Neural crest cell (in vitro differentiated cells): Measurements from ENCODE around the gene SDCCAG8. TPM values are rescaled to one million over a fixed set of nuclear protein-coding genes. Genes with fewer than 3 reads are reported as not detected.
A peak's percentile ranks its signal among the peaks of the same experiment; 100 is the strongest.

Experiments used
- DNase-seq: peaks from one replicate; pipeline ENCODE4 v3.0.0; 2021; ENCODE audit warnings: low read depth, mixed read lengths, low spot score
- H3K27ac Mint-ChIP-seq: one replicate; pipeline ENCODE4 v1.8.0; 2021; ENCODE audit warnings: mild to moderate bottlenecking, mixed read lengths; ENCODE audit not compliant: unreplicated experiment
- H3K27me3 Mint-ChIP-seq: 2 replicates; pipeline ENCODE4 v1.8.0; 2021; ENCODE audit warnings: low read depth, mild to moderate bottlenecking, mixed read lengths
- H3K36me3 Mint-ChIP-seq: 2 replicates; pipeline ENCODE4 v1.8.0; 2021; ENCODE audit warnings: low read depth, mild to moderate bottlenecking, mixed read lengths
- H3K4me1 Mint-ChIP-seq: 2 replicates; pipeline ENCODE4 v1.8.0; 2021; ENCODE audit warnings: mixed read lengths
- H3K4me3 Mint-ChIP-seq: one replicate; pipeline ENCODE4 v1.8.0; 2021; ENCODE audit warnings: mild to moderate bottlenecking, mixed read lengths
- H3K9me3 Mint-ChIP-seq: 2 replicates; pipeline ENCODE4 v1.8.0; 2021; ENCODE audit warnings: mixed read lengths
- CTCF ChIP-seq: fragments of 200-600 bp; sonication (generic); conservative IDR thresholded peaks from 2 replicates; pipeline ENCODE4 v1.5.0; 2021; ENCODE audit warnings: antibody characterized with exemption, mild to moderate bottlenecking
- total RNA-seq: library from RNA; stranded (reverse); gene quantifications from 2 replicates; pipeline ENCODE4 v1.2.1, GENCODE V29; 2021

The SDCCAG8 gene
- total RNA-seq, 1 donor from 2014 or later = 19.9 TPM

GRCh38 chr1:243316366-243316989, 60.6 kb downstream of the SDCCAG8 start:
- DNase-seq = peak; percentile 51
- Mint-ChIP-seq H3K4me3 (peak overlapping the region; percentile 74), H3K9me3 (no peaks in the 10 kb centered on the region), H3K4me1 (peaks cover 41% of the 10 kb centered on the region), H3K27ac (peak overlapping the region; percentile 58), H3K36me3 (peaks cover 13% of the 10 kb centered on the region), H3K27me3 (no peaks in the 10 kb centered on the region)
- no peak for TF ChIP-seq CTCF

GRCh38 chr1:243320224-243320623, 64.4 kb downstream of the SDCCAG8 start:
- Mint-ChIP-seq H3K36me3 (peaks cover 15% of the 10 kb centered on the region), H3K27ac (no peak overlapping the region), H3K9me3 (no peaks in the 10 kb centered on the region), H3K4me3 (no peak overlapping the region), H3K27me3 (no peaks in the 10 kb centered on the region), H3K4me1 (peaks cover 30% of the 10 kb centered on the region)
- no peak for DNase-seq
- no peak for TF ChIP-seq CTCF

DNA sequence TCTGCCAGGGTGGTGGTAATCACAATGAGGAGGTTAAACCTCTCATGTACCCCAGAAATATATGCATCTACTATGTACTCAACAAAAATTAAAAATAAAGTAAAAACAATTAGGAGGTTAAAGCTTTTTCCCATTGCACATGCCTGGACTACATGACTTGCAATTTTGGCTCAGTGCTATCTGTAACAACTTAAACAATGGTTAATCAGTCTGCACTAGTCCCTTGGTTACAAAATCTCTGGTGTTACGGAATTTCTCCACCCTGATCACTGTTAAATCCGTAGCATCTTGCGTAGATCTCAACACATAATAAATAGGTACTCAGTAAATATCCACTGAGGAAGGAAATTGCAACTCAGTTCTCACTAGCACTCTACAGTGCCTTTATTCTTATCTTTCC, 66.5 kb downstream of the SDCCAG8 start:
- Mint-ChIP-seq H3K9me3 (no peaks in the 10 kb centered on the region), H3K36me3 (peaks cover 15% of the 10 kb centered on the region), H3K27me3 (no peaks in the 10 kb centered on the region), H3K4me1 (peaks cover 15% of the 10 kb centered on the region), H3K4me3 (no peak overlapping the region), H3K27ac (no peak overlapping the region)
- no peak for TF ChIP-seq CTCF
- DNase-seq = no peak

DNA sequence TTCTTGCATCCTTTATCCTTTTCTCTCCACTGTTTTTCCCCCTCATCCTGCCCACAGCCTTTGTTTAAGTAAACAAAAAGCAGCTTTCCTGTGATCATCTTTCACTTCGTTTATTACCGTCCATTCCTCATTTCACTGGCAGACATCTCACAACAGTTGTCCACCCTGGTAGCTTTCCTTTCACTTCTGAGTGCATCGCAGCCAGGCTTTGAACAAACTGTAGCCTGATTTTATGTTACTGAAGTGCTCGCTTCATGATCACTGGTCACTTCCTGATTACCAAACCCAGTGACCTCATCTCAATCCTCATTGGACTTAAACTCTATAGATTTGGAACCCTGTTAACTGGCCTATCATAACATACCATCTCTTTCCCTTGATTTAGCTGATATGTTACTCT, 67.7 kb downstream of the SDCCAG8 start:
- Mint-ChIP-seq H3K36me3 (peaks cover 11% of the 10 kb centered on the region), H3K27ac (no peak overlapping the region), H3K27me3 (no peaks in the 10 kb centered on the region), H3K9me3 (no peaks in the 10 kb centered on the region), H3K4me1 (peaks cover 15% of the 10 kb centered on the region), H3K4me3 (no peak overlapping the region)
- DNase-seq = no peak
- TF ChIP-seq CTCF = no peak

DNA sequence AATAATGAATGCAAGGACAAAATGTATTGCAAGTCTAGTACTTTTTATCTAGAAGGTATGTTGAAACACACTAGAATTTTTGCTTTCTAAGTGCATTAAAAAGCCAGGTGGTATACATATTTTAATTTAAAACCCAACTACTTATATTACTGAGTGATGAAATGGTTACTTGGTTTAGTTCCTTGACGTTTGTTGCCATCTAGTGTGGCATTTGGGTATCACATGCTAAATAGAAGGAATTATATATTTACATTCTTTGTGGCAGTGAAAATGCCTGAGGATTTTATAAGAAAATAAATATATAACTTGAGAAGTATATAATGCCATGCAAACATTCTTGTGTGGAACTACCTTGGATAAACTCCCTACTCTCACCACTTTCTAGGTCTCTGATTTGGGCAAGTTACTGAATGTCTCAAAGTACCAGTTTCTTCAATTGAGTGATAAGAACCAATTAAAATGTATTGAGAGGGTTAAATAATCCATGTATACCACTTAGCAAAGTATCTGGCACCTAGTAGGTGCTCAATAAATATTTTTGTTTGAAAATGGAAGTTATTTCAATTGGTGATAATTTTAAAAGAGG, 69.6 kb downstream of the SDCCAG8 start:
- H3K27me3 Mint-ChIP-seq = no peaks in the 10 kb centered on the region
- peaks cover 6% of the 10 kb centered on the region for H3K4me1 Mint-ChIP-seq
- peak; percentile 94 for TF ChIP-seq CTCF
- H3K4me3 Mint-ChIP-seq = no peak overlapping the region
- no peaks in the 10 kb centered on the region for H3K9me3 Mint-ChIP-seq
- H3K27ac Mint-ChIP-seq = no peak overlapping the region
- DNase-seq = peak; percentile 26
- H3K36me3 Mint-ChIP-seq = peaks cover 4% of the 10 kb centered on the region
